Activated CD4-positive, alpha-beta memory T cell treated with anti-CD3 and anti-CD28 coated beads, Interleukin-2, amount 10 ng/mL, durations not matched to agents 7 days and 5 days (primary cell): ENCODE data around the gene SLC39A13. TPM values are rescaled to one million over a fixed set of nuclear protein-coding genes. Genes with fewer than 3 reads are reported as not detected.

Experiments used
- CTCF ChIA-PET: fragments of 350-600 bp; sonication (Branson Sonifier 250); formaldehyde crosslinking; loops from one replicate; lab custom pipeline; 2021; ENCODE audit warnings: antibody characterized with exemption, inconsistent platforms; lab: Charles Lee
- POLR2A ChIA-PET: fragments of 350-600 bp; sonication (Branson Sonifier 250); formaldehyde crosslinking; loops from one replicate; lab custom pipeline; 2021; ENCODE audit warnings: antibody characterized with exemption; lab: Charles Lee
- DNase-seq: peaks from one replicate; pipeline ENCODE4 v3.0.0-alpha.2; 2020
- H3K27ac Mint-ChIP-seq: one replicate; pipeline ENCODE4 v1.8.0; 2021; ENCODE audit warnings: mild to moderate bottlenecking, mixed read lengths
- H3K27me3 Mint-ChIP-seq: one replicate; pipeline ENCODE4 v1.8.0; 2021; ENCODE audit warnings: mixed read lengths
- H3K36me3 Mint-ChIP-seq: one replicate; pipeline ENCODE4 v1.8.0; 2021; ENCODE audit warnings: low read depth, mixed read lengths
- H3K4me1 Mint-ChIP-seq: one replicate; pipeline ENCODE4 v1.8.0; 2021; ENCODE audit warnings: mixed read lengths
- H3K4me3 Mint-ChIP-seq: one replicate; pipeline ENCODE4 v1.8.0; 2021; ENCODE audit warnings: mild to moderate bottlenecking, mixed read lengths
- H3K9me3 Mint-ChIP-seq: one replicate; pipeline ENCODE4 v1.8.0; 2021; ENCODE audit warnings: mixed read lengths
- total RNA-seq, 2 experiments: library from RNA; stranded (reverse); gene quantifications; one replicate each; pipeline ENCODE4 v1.2.3, GENCODE V29; 2021

The SLC39A13 gene
- total RNA-seq, 2 experiments from 2014 or later: 23.6 to 24.2 TPM

- H3K4me1 Mint-ChIP-seq: peaks cover 27% of the 10 kb centered on the region
- H3K4me3 Mint-ChIP-seq: no peak overlapping the region
- ChIA-PET CTCF (interaction anchor here (2.9 kb wide), 1 partner anchor 15 kb away, joined by 16 read pairs; no protein-coding TSS in a partner anchor), POLR2A (interaction anchor here (0.6 to 1.4 kb wide), 4 partner anchors 15 to 38 kb away, joined by 3 to 4 read pairs (median 3); partner anchors contain the start of gene PSMC3)
- no peak for DNase-seq
- H3K27ac Mint-ChIP-seq: no peak overlapping the region
- H3K27me3 Mint-ChIP-seq: no peaks in the 10 kb centered on the region
- H3K36me3 Mint-ChIP-seq: no peaks in the 10 kb centered on the region
- H3K9me3 Mint-ChIP-seq: no peaks in the 10 kb centered on the region
These were observed 19.5 kb upstream of the SLC39A13 start for GRCh38 chr11:47388697-47389576.

GRCh38 chr11:47389577-47390421 is 18.6 kb upstream of the SLC39A13 start:
- Mint-ChIP-seq H3K36me3 (no peaks in the 10 kb centered on the region), H3K27me3 (no peaks in the 10 kb centered on the region), H3K4me3 (no peak overlapping the region), H3K9me3 (no peaks in the 10 kb centered on the region), H3K27ac (peak overlapping the region; percentile 26), H3K4me1 (peaks cover 36% of the 10 kb centered on the region)
- ChIA-PET POLR2A (interaction anchor here (0.6 to 1.4 kb wide), 4 partner anchors 16 to 37 kb away, joined by 3 to 4 read pairs (median 3); partner anchors contain the start of gene PSMC3), CTCF (interaction anchor here (2.9 kb wide), 1 partner anchor 16 kb away, joined by 16 read pairs; no protein-coding TSS in a partner anchor)
- no peak for DNase-seq

GRCh38 chr11:47390422-47390760 is 18.0 kb upstream of the SLC39A13 start:
- DNase-seq: no peak
- no peak overlapping the region for H3K4me3 Mint-ChIP-seq
- ChIA-PET POLR2A (interaction anchor here (1.1 to 1.4 kb wide), 2 partner anchors 18 to 19 kb away, joined by 3 to 4 read pairs; partner anchors contain the start of gene SLC39A13), CTCF (interaction anchor here (2.1 to 2.9 kb wide), 2 partner anchors 16 to 22 kb away, joined by 12 to 16 read pairs; no protein-coding TSS in a partner anchor)
- no peaks in the 10 kb centered on the region for H3K27me3 Mint-ChIP-seq
- H3K4me1 Mint-ChIP-seq: peaks cover 40% of the 10 kb centered on the region
- H3K9me3 Mint-ChIP-seq: no peaks in the 10 kb centered on the region
- no peak overlapping the region for H3K27ac Mint-ChIP-seq
- no peaks in the 10 kb centered on the region for H3K36me3 Mint-ChIP-seq

- H3K4me1 Mint-ChIP-seq: peaks cover 47% of the 10 kb centered on the region
- no peak overlapping the region for H3K4me3 Mint-ChIP-seq
- no peak overlapping the region for H3K27ac Mint-ChIP-seq
- H3K36me3 Mint-ChIP-seq: no peaks in the 10 kb centered on the region
- CTCF ChIA-PET: interaction anchor here (2.1 to 4.4 kb wide), 3 partner anchors 17 to 21 kb away, joined by 12 to 24 read pairs (median 16); no protein-coding TSS in a partner anchor
- no peaks in the 10 kb centered on the region for H3K9me3 Mint-ChIP-seq
- DNase-seq: no peak
- POLR2A ChIA-PET: interaction anchor here (1.1 to 3.8 kb wide), 3 partner anchors 10 to 35 kb away, joined by 3 to 11 read pairs (median 3); partner anchors contain the start of genes PSMC3 and SLC39A13
- no peaks in the 10 kb centered on the region for H3K27me3 Mint-ChIP-seq
These were observed 17.3 kb upstream of the SLC39A13 start for GRCh38 chr11:47391077-47391583.

- POLR2A ChIA-PET: interaction anchor here (1.1 to 3.9 kb wide), 4 partner anchors 9 to 34 kb away, joined by 3 to 20 read pairs (median 7); partner anchors contain the start of genes PSMC3 and SLC39A13
- no peak overlapping the region for H3K4me3 Mint-ChIP-seq
- peaks cover 47% of the 10 kb centered on the region for H3K4me1 Mint-ChIP-seq
- H3K27me3 Mint-ChIP-seq: no peaks in the 10 kb centered on the region
- no peaks in the 10 kb centered on the region for H3K36me3 Mint-ChIP-seq
- H3K9me3 Mint-ChIP-seq: no peaks in the 10 kb centered on the region
- CTCF ChIA-PET: interaction anchor here (1.2 to 4.4 kb wide), 4 partner anchors 13 to 35 kb away, joined by 3 to 24 read pairs (median 8); partner anchors contain the start of genes PSMC3 and SPI1
- no peak overlapping the region for H3K27ac Mint-ChIP-seq
- no peak for DNase-seq
These were observed 16.5 kb upstream of the SLC39A13 start for GRCh38 chr11:47391711-47392432.

- no peaks in the 10 kb centered on the region for H3K27me3 Mint-ChIP-seq
- no peak overlapping the region for H3K27ac Mint-ChIP-seq
- POLR2A ChIA-PET: interaction anchor here (1.0 to 3.9 kb wide), 7 partner anchors 8 to 178 kb away, joined by 3 to 23 read pairs (median 12); partner anchors contain the start of genes DDB2, PSMC3 and SLC39A13
- DNase-seq: no peak
- CTCF ChIA-PET: interaction anchor here (1.2 to 4.4 kb wide), 5 partner anchors 14 to 34 kb away, joined by 3 to 24 read pairs (median 11); partner anchors contain the start of genes PSMC3 and SPI1
- no peaks in the 10 kb centered on the region for H3K36me3 Mint-ChIP-seq
- no peak overlapping the region for H3K4me3 Mint-ChIP-seq
- no peaks in the 10 kb centered on the region for H3K9me3 Mint-ChIP-seq
- H3K4me1 Mint-ChIP-seq: peaks cover 47% of the 10 kb centered on the region
These were observed 15.7 kb upstream of the SLC39A13 start for GRCh38 chr11:47392546-47393162.

GRCh38 chr11:47393163-47394049 is 15.0 kb upstream of the SLC39A13 start:
- ChIA-PET CTCF (interaction anchor here (0.6 to 4.4 kb wide), 5 partner anchors 19 to 179 kb away, joined by 3 to 24 read pairs (median 4); partner anchors contain the start of gene PSMC3), POLR2A (interaction anchor here (0.8 to 3.9 kb wide), 8 partner anchors 10 to 377 kb away, joined by 3 to 23 read pairs (median 12); partner anchors contain the start of genes DDB2, PSMC3 and SLC39A13)
- Mint-ChIP-seq H3K4me1 (peaks cover 47% of the 10 kb centered on the region), H3K9me3 (no peaks in the 10 kb centered on the region), H3K27ac (peak overlapping the region; percentile 87), H3K27me3 (no peaks in the 10 kb centered on the region), H3K36me3 (no peaks in the 10 kb centered on the region), H3K4me3 (no peak overlapping the region)
- DNase-seq: no peak

- ChIA-PET POLR2A (interaction anchor here (0.8 to 3.9 kb wide), 8 partner anchors 10 to 377 kb away, joined by 3 to 23 read pairs (median 12); partner anchors contain the start of genes DDB2, PSMC3 and SLC39A13), CTCF (interaction anchor here (0.8 to 4.4 kb wide), 3 partner anchors 18 to 22 kb away, joined by 4 to 24 read pairs (median 11); no protein-coding TSS in a partner anchor)
- Mint-ChIP-seq H3K27ac (peak overlapping the region; percentile 87), H3K4me3 (no peak overlapping the region), H3K27me3 (no peaks in the 10 kb centered on the region), H3K36me3 (no peaks in the 10 kb centered on the region), H3K9me3 (no peaks in the 10 kb centered on the region), H3K4me1 (peaks cover 49% of the 10 kb centered on the region)
- no peak for DNase-seq
These were observed 14.4 kb upstream of the SLC39A13 start for GRCh38 chr11:47394050-47394321.

GRCh38 chr11:47394322-47395222 is 13.8 kb upstream of the SLC39A13 start:
- Mint-ChIP-seq H3K4me3 (peak overlapping the region; percentile 37), H3K27me3 (no peaks in the 10 kb centered on the region), H3K36me3 (no peaks in the 10 kb centered on the region), H3K4me1 (peaks cover 45% of the 10 kb centered on the region), H3K9me3 (no peaks in the 10 kb centered on the region), H3K27ac (peak overlapping the region; percentile 87)
- ChIA-PET CTCF (interaction anchor here (0.8 to 4.4 kb wide), 3 partner anchors 13 to 20 kb away, joined by 3 to 24 read pairs (median 11); no protein-coding TSS in a partner anchor), POLR2A (interaction anchor here (1.6 to 3.9 kb wide), 6 partner anchors 9 to 180 kb away, joined by 5 to 23 read pairs (median 12); partner anchors contain the start of genes DDB2, PSMC3 and SLC39A13)
- DNase-seq: peak; percentile 72
